ENCODE data around the gene PCBP1.

DNA sequence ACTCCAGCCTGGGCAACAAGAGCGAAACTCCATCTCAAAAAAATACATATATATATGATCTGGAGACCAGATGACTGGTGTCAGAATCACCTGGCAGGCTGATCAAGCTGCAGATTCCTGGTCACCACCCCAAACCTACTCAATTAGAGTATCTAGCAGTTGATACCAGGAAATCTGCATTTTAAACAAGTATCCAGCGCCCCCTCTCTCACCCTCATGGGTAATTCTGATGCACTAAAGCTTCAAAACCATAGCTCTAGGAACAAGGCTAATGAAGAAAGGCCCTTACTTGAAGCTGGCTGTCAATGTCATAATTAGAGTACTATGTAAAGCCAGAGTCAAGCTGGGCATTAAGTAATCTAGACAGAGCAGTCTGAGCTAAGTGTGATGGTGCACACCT is 25.0 kb upstream of the PCBP1 start:
- TF ChIP-seq, protein P1, sequence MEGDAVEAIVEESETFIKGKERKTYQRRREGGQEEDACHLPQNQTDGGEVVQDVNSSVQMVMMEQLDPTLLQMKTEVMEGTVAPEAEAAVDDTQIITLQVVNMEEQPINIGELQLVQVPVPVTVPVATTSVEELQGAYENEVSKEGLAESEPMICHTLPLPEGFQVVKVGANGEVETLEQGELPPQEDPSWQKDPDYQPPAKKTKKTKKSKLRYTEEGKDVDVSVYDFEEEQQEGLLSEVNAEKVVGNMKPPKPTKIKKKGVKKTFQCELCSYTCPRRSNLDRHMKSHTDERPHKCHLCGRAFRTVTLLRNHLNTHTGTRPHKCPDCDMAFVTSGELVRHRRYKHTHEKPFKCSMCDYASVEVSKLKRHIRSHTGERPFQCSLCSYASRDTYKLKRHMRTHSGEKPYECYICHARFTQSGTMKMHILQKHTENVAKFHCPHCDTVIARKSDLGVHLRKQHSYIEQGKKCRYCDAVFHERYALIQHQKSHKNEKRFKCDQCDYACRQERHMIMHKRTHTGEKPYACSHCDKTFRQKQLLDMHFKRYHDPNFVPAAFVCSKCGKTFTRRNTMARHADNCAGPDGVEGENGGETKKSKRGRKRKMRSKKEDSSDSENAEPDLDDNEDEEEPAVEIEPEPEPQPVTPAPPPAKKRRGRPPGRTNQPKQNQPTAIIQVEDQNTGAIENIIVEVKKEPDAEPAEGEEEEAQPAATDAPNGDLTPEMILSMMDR (IDR thresholded peaks at IDR 0.05): no peak
- TF ChIP-seq POLR2AphosphoS5 (IDR thresholded peaks at IDR 0.05): no peak
